GM23338 (cell line): ENCODE results near the gene MPP4. TPM values are rescaled to one million over a fixed set of nuclear protein-coding genes. Genes with fewer than 3 reads are reported as not detected.

Experiments used
- ATAC-seq: fragments of 200-7000 bp; cut with Tn5 transposase; 3 replicates; pipeline ENCODE4 v1.9.1; 2020
- DNase-seq: peaks from one replicate; pipeline ENCODE4 v3.0.0-alpha.2; 2015; ENCODE audit warnings: low spot score
- H2AFZ ChIP-seq: fragments of 200-600 bp; sonication (generic); 2 replicates; pipeline ENCODE4 v1.8.0; 2016; ENCODE audit warnings: antibody characterized with exemption, mild to moderate bottlenecking, moderate library complexity
- H3F3A ChIP-seq: fragments of 200-600 bp; sonication (generic); replicated peaks from 2 replicates; pipeline ENCODE4 v1.8.0; 2017; ENCODE audit warnings: antibody characterized with exemption, mixed run types, low read depth
- H3K27ac ChIP-seq: fragments of 200-600 bp; sonication (generic); 2 replicates; pipeline ENCODE4 v1.6.1; 2016; ENCODE audit warnings: low read depth
- H3K27me3 ChIP-seq: fragments of 200-600 bp; sonication (generic); 2 replicates; pipeline ENCODE4 v1.8.0; 2016; ENCODE audit warnings: mild to moderate bottlenecking, mixed run types, moderate library complexity; ENCODE audit not compliant: insufficient read depth
- H3K36me3 ChIP-seq: fragments of 200-600 bp; sonication (generic); 2 replicates; pipeline ENCODE4 v1.8.0; 2016; ENCODE audit warnings: mild to moderate bottlenecking; ENCODE audit not compliant: insufficient read depth
- H3K4me1 ChIP-seq: fragments of 200-600 bp; sonication (generic); 2 replicates; pipeline ENCODE4 v1.8.0; 2016; ENCODE audit warnings: mild to moderate bottlenecking, moderate library complexity; ENCODE audit not compliant: insufficient read depth
- H3K4me2 ChIP-seq: fragments of 200-600 bp; sonication (generic); 2 replicates; pipeline ENCODE4 v1.7.1; 2017; ENCODE audit warnings: mixed run types
- H3K4me3 ChIP-seq: fragments of 200-600 bp; sonication (generic); 2 replicates; pipeline ENCODE4 v1.6.1; 2016; ENCODE audit warnings: mixed run types
- H3K79me2 ChIP-seq: fragments of 200-600 bp; sonication (generic); replicated peaks from 2 replicates; pipeline ENCODE4 v1.8.0; 2017; ENCODE audit warnings: mild to moderate bottlenecking; ENCODE audit not compliant: insufficient read depth
- H3K9me2 ChIP-seq: fragments of 200-600 bp; sonication (generic); 2 replicates; pipeline ENCODE4 v1.8.0; 2017; ENCODE audit not compliant: insufficient read depth
- H4K20me1 ChIP-seq: fragments of 200-600 bp; sonication (generic); replicated peaks from 2 replicates; pipeline ENCODE4 v1.8.0; 2017; ENCODE audit warnings: mild to moderate bottlenecking; ENCODE audit not compliant: insufficient read depth
- H3K27ac Mint-ChIP-seq: 2 replicates; pipeline ENCODE4 v1.8.0; 2020; ENCODE audit warnings: inconsistent platforms, mild to moderate bottlenecking, moderate library complexity, mixed read lengths
- H3K27me3 Mint-ChIP-seq: 3 replicates; pipeline ENCODE4 v1.8.0; 2022; ENCODE audit warnings: low read depth, mild to moderate bottlenecking, moderate library complexity, mixed read lengths, inconsistent platforms; ENCODE audit not compliant: insufficient read depth, poor library complexity
- H3K36me3 Mint-ChIP-seq: 3 replicates; pipeline ENCODE4 v1.8.0; 2021; ENCODE audit warnings: low read depth, mild to moderate bottlenecking, inconsistent platforms, moderate library complexity, mixed read lengths
- H3K4me1 Mint-ChIP-seq: 3 replicates; pipeline ENCODE4 v1.8.0; 2020; ENCODE audit warnings: mild to moderate bottlenecking, inconsistent platforms, mixed read lengths
- H3K4me3 Mint-ChIP-seq: 3 replicates; pipeline ENCODE4 v1.8.0; 2021; ENCODE audit warnings: moderate library complexity, mild to moderate bottlenecking, inconsistent platforms, mixed read lengths
- H3K9me3 Mint-ChIP-seq: 3 replicates; pipeline ENCODE4 v1.8.0; 2020; ENCODE audit warnings: moderate library complexity, mild to moderate bottlenecking, inconsistent platforms, mixed read lengths
- EZH2phosphoT487 ChIP-seq: fragments of 200-600 bp; sonication (generic); IDR thresholded peaks from one replicate; pipeline ENCODE4 v1.8.1; 2018; ENCODE audit warnings: antibody characterized with exemption; ENCODE audit not compliant: unreplicated experiment
- ZNF114 ChIP-seq: fragments of 250-450 bp; sonication (Bioruptor Pico); IDR thresholded peaks from 2 replicates; pipeline ENCODE4 v1.5.0; 2020; ENCODE audit warnings: mild to moderate bottlenecking, moderate library complexity
- ZNF331 ChIP-seq: fragments of 250-450 bp; sonication (Bioruptor Pico); IDR thresholded peaks from 2 replicates; pipeline ENCODE4 v1.5.0; 2020; ENCODE audit warnings: low read depth, mild to moderate bottlenecking, moderate library complexity
- ZNF462 ChIP-seq: fragments of 250-450 bp; sonication (Bioruptor Pico); IDR thresholded peaks from 2 replicates; pipeline ENCODE4 v1.5.0; 2020; ENCODE audit warnings: mild to moderate bottlenecking, moderate library complexity
- polyA plus RNA-seq: library from polyadenylated mRNA; unstranded; fragments of >200 nt; fragmentation: Nextera tagmentation; extraction: Ambion mirVana; gene quantifications from 2 replicates; pipeline ENCODE4 v1.2.1, GENCODE V29; 2016
- total RNA-seq: library from RNA; depleted of rRNA; stranded (reverse); fragments of >200 nt; shearing (Covaris generic); gene quantifications from 2 replicates; pipeline ENCODE4 v1.2.3, GENCODE V29; 2014

The MPP4 gene
- total and polyA plus RNA-seq, 2 experiments from 2014 or later = not detected

GRCh38 chr2:201621293-201621999, 77.0 kb downstream of the MPP4 start:
- no peaks in the 10 kb centered on the region for H3K79me2 ChIP-seq
- TF ChIP-seq ZNF114 (CRISPR knock-in tag) (no peak), ZNF462 (no peak), ZNF331 (no peak), EZH2phosphoT487 (no peak)
- no peak overlapping the region for H2AFZ ChIP-seq
- Mint-ChIP-seq H3K27me3 (no peaks in the 10 kb centered on the region), H3K9me3 (no peaks in the 10 kb centered on the region), H3K36me3 (peaks cover 18% of the 10 kb centered on the region), H3K27ac (no peak overlapping the region), H3K4me3 (no peak overlapping the region), H3K4me1 (no peaks in the 10 kb centered on the region)
- no peak overlapping the region for H3K4me3 ChIP-seq
- no peak overlapping the region for H3K4me2 ChIP-seq
- no peaks in the 10 kb centered on the region for H3K9me2 ChIP-seq
- no peaks in the 10 kb centered on the region for H3K4me1 ChIP-seq
- H4K20me1 ChIP-seq = no peaks in the 10 kb centered on the region; the same call in 1 of the 2 replicates
- H3K27ac ChIP-seq = no peak overlapping the region
- no peak for ATAC-seq
- peaks cover 13% of the 10 kb centered on the region; the same call in 1 of the 2 replicates for H3K36me3 ChIP-seq
- no peaks in the 10 kb centered on the region for H3K27me3 ChIP-seq
- H3F3A ChIP-seq = no peaks in the 10 kb centered on the region
- DNase-seq = no peak
